Ovary (tissue), 3 donors: Measurements from ENCODE around the gene CACNA1H.
"Not testable (repeated sequence)": the region's sequence is repeated elsewhere in the genome, so short reads cannot be mapped to it uniquely, and the experiment has no call there.

ENCODE experiments used
- CTCF ChIP-seq, 3 donors: fragments of 450-650 bp in 2 of 3; fragments of 200-600 bp in 1 of 3; IDR thresholded peaks; one replicate each; pipeline versions ENCODE4 v1.5.1 to v1.8.0; 2016 to 2022; ENCODE audit warnings: antibody characterized with exemption in 3 of 3, mild to moderate bottlenecking in 1 of 3
- POLR2A ChIP-seq: fragments of 450-650 bp; IDR thresholded peaks from one replicate; pipeline ENCODE4 v1.6.1; 2017; ENCODE audit warnings: antibody characterized with exemption, mild to moderate bottlenecking, moderate library complexity
- donor health status: DM: no; HTN: no; CAD: no.

GRCh38 chr16:1232049-1232748 is 79.3 kb downstream of the CACNA1H start:
- TF ChIP-seq POLR2A; CTCF (IDR thresholded peaks at IDR 0.05): not testable (repeated sequence)
